ENCODE data around the gene GRID1. TPM values are rescaled to one million over a fixed set of nuclear protein-coding genes. Genes with fewer than 3 reads are reported as not detected.

Gene GRID1
- total RNA-seq, 3 donors from 2014 or later = 0.61 to 1.9 (median 0.87) TPM

- Histone ChIP-seq H3K9me3 (no peaks in the 10 kb centered on the region), H3K4me3 (no peak overlapping the region), H3K36me3 (ENCODE audit: low read depth) (no peaks in the 10 kb centered on the region), H3K4me1 (ENCODE audit: low read depth) (no peaks in the 10 kb centered on the region)
- TF ChIP-seq CTCF (IDR thresholded peaks at IDR 0.05) = no peak
- intact Hi-C loops (cut with DNase I, micrococcal nuclease) = no loop called here
- no peak for ATAC-seq
- no peak for DNase-seq
Observed at GRCh38 chr10:85915245-85915846, 451.2 kb downstream of the GRID1 start.

- Histone ChIP-seq H3K4me1 (ENCODE audit: low read depth) (no peaks in the 10 kb centered on the region), H3K36me3 (ENCODE audit: low read depth) (no peaks in the 10 kb centered on the region), H3K9me3 (no peaks in the 10 kb centered on the region), H3K4me3 (no peak overlapping the region)
- no peak for DNase-seq
- ATAC-seq = no peak
- TF ChIP-seq CTCF (IDR thresholded peaks at IDR 0.05) = no peak
- intact Hi-C loops (cut with DNase I, micrococcal nuclease) = no loop called here
Observed at GRCh38 chr10:85914720-85915119, 451.9 kb downstream of the GRID1 start.

- H3K36me3 ChIP-seq (ENCODE audit: low read depth) = no peaks in the 10 kb centered on the region
- intact Hi-C loops (cut with DNase I, micrococcal nuclease) = no loop called here
- no peaks in the 10 kb centered on the region for H3K9me3 ChIP-seq
- TF ChIP-seq CTCF (IDR thresholded peaks at IDR 0.05) = no peak
- no peaks in the 10 kb centered on the region for H3K4me1 ChIP-seq (ENCODE audit: low read depth)
- DNase-seq = no peak
- no peak for ATAC-seq
- no peak overlapping the region for H3K4me3 ChIP-seq
Observed at GRCh38 chr10:85908462-85908861, 458.1 kb downstream of the GRID1 start.

- Histone ChIP-seq H3K4me3 (no peak overlapping the region), H3K4me1 (ENCODE audit: low read depth) (no peaks in the 10 kb centered on the region), H3K36me3 (ENCODE audit: low read depth) (no peaks in the 10 kb centered on the region), H3K9me3 (no peaks in the 10 kb centered on the region)
- no peak for DNase-seq
- ATAC-seq = no peak
- TF ChIP-seq CTCF (IDR thresholded peaks at IDR 0.05) = no peak
- intact Hi-C loops (cut with DNase I, micrococcal nuclease) = no loop called here
Observed at GRCh38 chr10:85902051-85902450, 464.5 kb downstream of the GRID1 start.

- no peak for TF ChIP-seq CTCF (IDR thresholded peaks at IDR 0.05)
- Histone ChIP-seq H3K4me3 (no peak overlapping the region), H3K4me1 (ENCODE audit: low read depth) (no peaks in the 10 kb centered on the region), H3K9me3 (no peaks in the 10 kb centered on the region), H3K36me3 (ENCODE audit: low read depth) (no peaks in the 10 kb centered on the region)
- DNase-seq = no peak
- intact Hi-C loops (cut with DNase I, micrococcal nuclease) = no loop called here
- ATAC-seq = no peak
Observed at GRCh38 chr10:85901599-85901998, 465.0 kb downstream of the GRID1 start.

- TF ChIP-seq CTCF (IDR thresholded peaks at IDR 0.05) = no peak
- intact Hi-C loops (cut with DNase I, micrococcal nuclease) = no loop called here
- H3K4me1 ChIP-seq (ENCODE audit: low read depth) = no peaks in the 10 kb centered on the region
- H3K36me3 ChIP-seq (ENCODE audit: low read depth) = no peaks in the 10 kb centered on the region
- H3K4me3 ChIP-seq = no peak overlapping the region
- DNase-seq (no peak), ATAC-seq (no peak)
- H3K9me3 ChIP-seq = no peaks in the 10 kb centered on the region
Observed at GRCh38 chr10:85900487-85900886, 466.1 kb downstream of the GRID1 start.
